PC-3 (cell line): Measurements from ENCODE around the gene RAB17. TPM values are rescaled to one million over a fixed set of nuclear protein-coding genes. Genes with fewer than 3 reads are reported as not detected.

Source experiments
- ATAC-seq: fragments of 200-7000 bp; cut with Tn5 transposase; 2 replicates; pipeline ENCODE4 v1.9.1; 2020; ENCODE audit warnings: mild to moderate bottlenecking, moderate library complexity
- BruUV-seq: library from RNA; stranded (reverse); fragments of 400-500 nt; replicated peaks from 2 replicates; lab custom pipeline; 2021; lab: Mats Ljungman, UMichigan
- CTCF ChIA-PET: fragments of 300-600 bp; sonication (Branson Sonifier 250); formaldehyde crosslinking; loops from one replicate; lab custom pipeline; 2022; ENCODE audit warnings: antibody characterized with exemption; lab: Charles Lee
- POLR2A ChIA-PET: fragments of 300-600 bp; sonication (Branson Sonifier 250); formaldehyde crosslinking; loops from one replicate; lab custom pipeline; 2022; ENCODE audit warnings: antibody characterized with exemption; ENCODE audit not compliant: unreplicated experiment; lab: Charles Lee
- DNase-seq: peaks from one replicate; pipeline ENCODE4 v3.0.0-alpha.2; 2015
- H2AFZ ChIP-seq: fragments of 300-600 bp; sonication (generic); 2 replicates; pipeline ENCODE4 v1.6.0; 2016; ENCODE audit warnings: antibody characterized with exemption, low read length
- H3F3A ChIP-seq: fragments of 300-600 bp; sonication (generic); one replicate; pipeline ENCODE4 v1.6.0; 2017; ENCODE audit warnings: antibody characterized with exemption, low read length, control low read depth, mild to moderate bottlenecking; ENCODE audit not compliant: unreplicated experiment
- H3K27ac ChIP-seq: fragments of 300-600 bp; sonication (generic); 2 replicates; pipeline ENCODE4 v1.5.1; 2016; ENCODE audit warnings: mild to moderate bottlenecking, low read length
- H3K27me3 ChIP-seq: fragments of 300-600 bp; sonication (generic); 2 replicates; pipeline ENCODE4 v1.6.1; 2016; ENCODE audit warnings: low read length, mixed read lengths
- H3K36me3 ChIP-seq: fragments of 300-600 bp; sonication (generic); 2 replicates; pipeline ENCODE4 v1.6.1; 2016; ENCODE audit warnings: low read depth, mixed run types, low read length, mixed read lengths
- H3K4me1 ChIP-seq: fragments of 300-600 bp; sonication (generic); 2 replicates; pipeline ENCODE4 v1.5.1; 2016; ENCODE audit warnings: low read length; ENCODE audit not compliant: insufficient read depth
- H3K4me2 ChIP-seq: fragments of 300-600 bp; sonication (generic); 2 replicates; pipeline ENCODE4 v1.6.0; 2016; ENCODE audit warnings: low read length
- H3K4me3 ChIP-seq: fragments of 300-600 bp; sonication (generic); 2 replicates; pipeline ENCODE4 v1.5.1; 2016; ENCODE audit warnings: mild to moderate bottlenecking, low read length, mixed read lengths
- H3K79me2 ChIP-seq: fragments of 300-600 bp; sonication (generic); 2 replicates; pipeline ENCODE4 v1.6.1; 2017; ENCODE audit warnings: low read length, mixed read lengths
- H3K9ac ChIP-seq: fragments of 300-600 bp; sonication (generic); 2 replicates; pipeline ENCODE4 v1.6.0; 2016; ENCODE audit warnings: mild to moderate bottlenecking, low read length
- H3K9me2 ChIP-seq: fragments of 300-600 bp; sonication (generic); replicated peaks from 2 replicates; pipeline ENCODE4 v1.6.1; 2016; ENCODE audit warnings: mixed run types, low read length, mixed read lengths
- H3K9me3 ChIP-seq: fragments of 300-600 bp; sonication (generic); 2 replicates; pipeline ENCODE4 v1.6.1; 2016; ENCODE audit warnings: low read length, mixed read lengths
- H4K20me1 ChIP-seq: fragments of 300-600 bp; sonication (generic); 2 replicates; pipeline ENCODE4 v1.6.1; 2016; ENCODE audit warnings: low read length, mixed read lengths
- EZH2 ChIP-seq: fragments of 300-600 bp; sonication (generic); IDR thresholded peaks from one replicate; pipeline ENCODE4 v1.6.1; 2017; ENCODE audit warnings: antibody characterized with exemption, mild to moderate bottlenecking, low read length; ENCODE audit not compliant: unreplicated experiment
- EZH2phosphoT487 ChIP-seq: fragments of 300-600 bp; sonication (generic); IDR thresholded peaks from 2 replicates; pipeline ENCODE4 v1.6.1; 2018; ENCODE audit warnings: mild to moderate bottlenecking, antibody characterized with exemption, low read length, borderline replicate concordance
- intact Hi-C: fragments of 100-400 bp; cut with micrococcal nuclease; formaldehyde crosslinking; loops from 2 replicates; pipeline ENCODE4 v1.9.0; 2023
- total RNA-seq: library from RNA; depleted of rRNA; stranded (reverse); fragments of >200 nt; gene quantifications from 2 replicates; pipeline ENCODE4 v1.2.3, GENCODE V29; 2014
- TF ChIP-seq, protein P1 (sequence below): fragments of 300-600 bp; sonication (generic); conservative IDR thresholded peaks from 2 replicates; pipeline ENCODE4 v1.5.1; 2017; ENCODE audit warnings: antibody characterized with exemption, low read depth, mild to moderate bottlenecking, low read length

Gene RAB17
- total RNA-seq, 1 experiment from 2014 or later, result 28.9 TPM

DNA sequence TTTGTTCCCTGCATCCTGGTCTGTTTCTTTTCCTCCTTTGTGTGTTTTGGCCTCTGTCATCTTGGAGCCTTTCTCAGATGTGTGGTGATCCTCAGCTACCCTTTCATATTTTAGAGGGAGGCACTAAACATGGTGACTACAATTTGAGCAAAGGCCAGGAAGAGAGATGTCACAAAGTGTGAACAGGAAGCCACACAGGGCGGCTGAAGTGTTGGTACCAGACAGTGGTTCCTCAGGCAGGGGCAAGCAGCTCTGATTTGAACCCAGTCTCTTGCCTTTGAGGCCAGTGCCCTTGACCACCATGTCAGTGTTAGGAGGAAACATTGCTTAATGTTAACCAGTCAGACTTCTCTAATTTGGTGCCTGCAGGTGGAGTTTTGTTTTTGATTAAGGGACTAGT lies 46.0 kb upstream of the RAB17 start:
- Histone ChIP-seq H3K4me3 (no peak overlapping the region), H3K27me3 (no peaks in the 10 kb centered on the region), H3K9me3 (no peaks in the 10 kb centered on the region), H3K9me2 (no peaks in the 10 kb centered on the region), H3K4me1 (no peaks in the 10 kb centered on the region), H3K9ac (no peak overlapping the region), H3K27ac (no peak overlapping the region), H3K4me2 (no peak overlapping the region), H2AFZ (no peak overlapping the region), H3K79me2 (no peaks in the 10 kb centered on the region), H3F3A (no peaks in the 10 kb centered on the region), H3K36me3 (no peaks in the 10 kb centered on the region), H4K20me1 (no peaks in the 10 kb centered on the region)
- no peak for DNase-seq
- POLR2A ChIA-PET, result no interaction called here
- no TSS peak for BruUV-seq
- no peak for ATAC-seq
- CTCF ChIA-PET, result no interaction called here
- TF ChIP-seq, protein P1, sequence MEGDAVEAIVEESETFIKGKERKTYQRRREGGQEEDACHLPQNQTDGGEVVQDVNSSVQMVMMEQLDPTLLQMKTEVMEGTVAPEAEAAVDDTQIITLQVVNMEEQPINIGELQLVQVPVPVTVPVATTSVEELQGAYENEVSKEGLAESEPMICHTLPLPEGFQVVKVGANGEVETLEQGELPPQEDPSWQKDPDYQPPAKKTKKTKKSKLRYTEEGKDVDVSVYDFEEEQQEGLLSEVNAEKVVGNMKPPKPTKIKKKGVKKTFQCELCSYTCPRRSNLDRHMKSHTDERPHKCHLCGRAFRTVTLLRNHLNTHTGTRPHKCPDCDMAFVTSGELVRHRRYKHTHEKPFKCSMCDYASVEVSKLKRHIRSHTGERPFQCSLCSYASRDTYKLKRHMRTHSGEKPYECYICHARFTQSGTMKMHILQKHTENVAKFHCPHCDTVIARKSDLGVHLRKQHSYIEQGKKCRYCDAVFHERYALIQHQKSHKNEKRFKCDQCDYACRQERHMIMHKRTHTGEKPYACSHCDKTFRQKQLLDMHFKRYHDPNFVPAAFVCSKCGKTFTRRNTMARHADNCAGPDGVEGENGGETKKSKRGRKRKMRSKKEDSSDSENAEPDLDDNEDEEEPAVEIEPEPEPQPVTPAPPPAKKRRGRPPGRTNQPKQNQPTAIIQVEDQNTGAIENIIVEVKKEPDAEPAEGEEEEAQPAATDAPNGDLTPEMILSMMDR, result no peak
- TF ChIP-seq EZH2phosphoT487 (no peak), EZH2 (no peak)
- intact Hi-C loops, result no loop called here

DNA sequence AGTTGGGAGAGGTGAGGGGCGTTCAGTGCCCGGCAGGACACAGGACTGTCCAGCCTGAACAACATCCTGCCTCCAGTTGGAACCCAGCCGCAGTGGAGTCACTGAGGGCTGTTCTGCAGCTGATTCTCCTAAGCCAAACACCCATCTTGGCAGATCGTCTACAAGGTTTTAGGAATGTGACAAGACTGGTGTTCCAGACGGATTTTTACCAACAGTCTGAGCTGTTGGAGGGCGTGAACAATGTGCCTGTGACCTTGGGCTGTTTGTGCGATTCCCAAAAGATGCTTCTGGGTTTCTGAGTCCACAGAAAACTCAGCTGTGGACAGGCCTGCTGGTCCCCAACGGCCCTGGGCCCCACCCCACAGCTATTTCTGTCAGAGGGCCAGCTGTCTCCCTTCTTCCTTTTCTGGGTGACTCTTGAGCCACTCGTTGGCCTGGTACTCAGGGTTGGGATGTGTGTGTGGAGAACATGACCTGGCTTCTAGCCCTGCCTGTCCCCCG lies 42.6 kb upstream of the RAB17 start:
- POLR2A ChIA-PET, result no interaction called here

More for the DNA sequence above, 42.6 kb upstream of the RAB17 start:
- H3K4me3 ChIP-seq, result no peak overlapping the region
- intact Hi-C loops, result no loop called here
- H3K27me3 ChIP-seq, result no peaks in the 10 kb centered on the region
- no peaks in the 10 kb centered on the region for H3K9me2 ChIP-seq
- H3K79me2 ChIP-seq, result peaks cover 10% of the 10 kb centered on the region
- H3F3A ChIP-seq, result no peaks in the 10 kb centered on the region
- TF ChIP-seq EZH2phosphoT487 (no peak), EZH2 (no peak)
- TF ChIP-seq, protein P1, result no peak
- no peak overlapping the region for H3K9ac ChIP-seq
- H3K4me2 ChIP-seq, result no peak overlapping the region
- H2AFZ ChIP-seq, result no peak overlapping the region
- peaks cover 9% of the 10 kb centered on the region; the same call in 1 of the 2 replicates for H3K4me1 ChIP-seq
- no peak overlapping the region for H3K27ac ChIP-seq
- ATAC-seq, result no peak
- CTCF ChIA-PET, result no interaction called here
- no peak for DNase-seq
- H3K36me3 ChIP-seq, result no peaks in the 10 kb centered on the region
- H3K9me3 ChIP-seq, result no peaks in the 10 kb centered on the region
- H4K20me1 ChIP-seq, result no peaks in the 10 kb centered on the region
- no TSS peak for BruUV-seq
